NCI-H526 treated with DMSO at 0.1 percent for 48 hours (cell line): ENCODE data around the gene ZNF512B.
"Not testable (repeated sequence)": the region's sequence is repeated elsewhere in the genome, so short reads cannot be mapped to it uniquely, and the experiment has no call there.

Experiments
- DNase-seq: peaks from one replicate; lab custom pipeline; 2025; lab: John Stamatoyannopoulos, UW

The ZNF512B gene

GRCh38 chr20:63932606-63933160, 37.0 kb downstream of the ZNF512B start:
- DNase-seq = no peak

DNA sequence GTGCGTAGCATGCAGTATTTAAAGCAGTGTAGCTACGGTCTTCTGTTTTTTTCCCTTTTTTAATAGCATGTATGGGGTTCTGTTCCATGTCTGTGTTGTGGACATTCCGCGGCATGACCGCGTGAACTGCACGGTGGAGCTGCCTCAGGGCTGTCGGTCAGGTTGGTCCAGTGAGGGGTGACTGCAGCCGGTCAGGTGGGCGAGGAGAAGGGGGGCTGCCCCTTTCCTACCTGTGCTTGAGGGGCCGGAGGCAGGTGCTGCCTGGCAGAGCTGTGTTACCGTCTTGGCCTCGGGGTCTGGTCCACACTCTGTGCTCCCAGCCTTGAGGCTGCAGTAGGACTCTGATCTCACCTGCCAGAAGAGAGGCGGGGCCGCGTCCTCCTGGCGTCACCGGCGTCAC, 38.0 kb downstream of the ZNF512B start:
- DNase-seq = no peak

- DNase-seq = no peak
Observed at GRCh38 chr20:63930971-63931553, 38.7 kb downstream of the ZNF512B start.

- not testable (repeated sequence) for DNase-seq
Observed at GRCh38 chr20:63929473-63929883, 40.3 kb downstream of the ZNF512B start.

DNA sequence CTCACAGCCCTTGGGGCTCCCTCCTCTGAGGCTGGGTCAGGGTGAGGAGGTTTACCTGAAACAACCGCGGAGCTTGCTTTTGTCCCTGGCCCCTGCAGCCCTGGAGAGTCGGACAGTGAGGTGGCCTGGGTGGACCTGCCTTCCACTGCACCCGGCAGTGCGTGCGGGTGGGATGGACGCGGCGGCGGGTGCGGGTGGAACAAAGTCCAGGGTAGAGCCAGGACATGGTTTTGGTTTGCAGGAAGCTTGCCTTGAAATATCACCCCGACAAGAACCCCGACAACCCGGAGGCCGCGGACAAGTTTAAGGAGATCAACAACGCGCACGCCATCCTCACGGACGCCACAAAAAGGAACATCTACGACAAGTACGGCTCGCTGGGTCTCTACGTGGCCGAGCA, 40.7 kb downstream of the ZNF512B start:
- no peak for DNase-seq

- DNase-seq = no peak
Observed at GRCh38 chr20:63926298-63926697, 43.4 kb downstream of the ZNF512B start.

- DNase-seq = no peak
Observed at GRCh38 chr20:63924241-63924640, 45.5 kb downstream of the ZNF512B start.

- no peak for DNase-seq
Observed at GRCh38 chr20:63923651-63924050, 46.1 kb downstream of the ZNF512B start.

DNA sequence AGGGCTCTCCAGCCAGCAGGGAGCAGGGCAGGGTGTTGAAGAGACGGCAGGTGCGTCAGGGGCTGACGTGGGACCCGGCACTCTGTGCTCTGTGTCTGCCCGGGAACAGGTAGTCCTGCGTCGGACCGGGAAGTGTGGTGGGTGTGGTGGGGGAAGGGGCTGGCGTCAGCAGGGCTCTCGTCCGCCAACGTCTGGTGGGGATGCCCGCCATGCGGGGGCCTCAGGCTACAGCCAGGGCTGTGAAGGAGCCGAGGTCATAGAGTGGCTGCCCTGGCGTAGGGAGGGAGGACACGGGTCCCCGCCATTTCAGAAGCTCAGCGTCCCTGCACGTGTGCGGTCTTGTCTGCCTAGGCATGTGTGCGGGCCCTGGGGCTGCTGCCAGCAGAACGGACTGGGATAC, 49.5 kb downstream of the ZNF512B start:
- no peak for DNase-seq

GRCh38 chr20:63919130-63919529, 50.6 kb downstream of the ZNF512B start:
- DNase-seq = no peak

GRCh38 chr20:63917811-63918210, 51.9 kb downstream of the ZNF512B start:
- DNase-seq = no peak

- DNase-seq = not testable (repeated sequence)
Observed at GRCh38 chr20:63916371-63916939, 53.3 kb downstream of the ZNF512B start.

GRCh38 chr20:63915471-63915870, 54.3 kb downstream of the ZNF512B start:
- DNase-seq = no peak

- no peak for DNase-seq
Observed at GRCh38 chr20:63913768-63914167, 56.0 kb downstream of the ZNF512B start.

GRCh38 chr20:63911176-63911575, 58.6 kb downstream of the ZNF512B start:
- DNase-seq = no peak

DNA sequence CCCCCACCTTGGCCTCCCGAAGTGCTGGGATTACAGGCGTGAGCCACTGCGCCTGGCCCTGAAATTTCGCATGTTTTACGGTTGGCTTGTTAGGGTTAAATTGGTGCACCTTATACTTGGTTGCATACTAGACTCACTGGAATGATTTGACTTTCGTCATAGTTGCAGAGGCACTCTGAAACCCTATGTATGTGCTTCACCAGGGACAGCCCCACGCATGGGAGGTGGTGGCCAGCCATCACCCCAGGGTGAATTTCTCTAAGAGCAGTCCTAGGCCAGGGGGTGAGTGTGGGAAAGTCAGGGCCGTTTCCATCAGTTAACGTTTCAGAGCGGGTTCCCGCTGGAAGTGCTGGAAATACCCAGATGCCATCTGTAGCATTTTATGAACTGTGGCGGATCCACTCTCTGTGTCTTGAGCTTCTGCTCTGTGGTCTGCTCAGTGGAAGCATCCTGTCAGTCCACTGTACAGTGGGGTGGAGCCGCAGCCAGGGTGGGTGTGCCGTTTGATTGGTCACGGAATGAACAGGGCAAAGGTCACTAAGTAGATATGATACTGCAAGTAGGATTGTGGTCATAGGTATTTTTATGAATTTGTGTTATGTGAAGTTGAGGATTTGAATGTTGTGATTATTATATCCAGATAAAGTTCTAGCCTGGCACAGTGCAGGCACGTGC, 61.6 kb downstream of the ZNF512B start:
- no peak for DNase-seq
